Measurements from ENCODE around the gene MPPE1. TPM values are rescaled to one million over a fixed set of nuclear protein-coding genes. Genes with fewer than 3 reads are reported as not detected.
A peak's percentile ranks its signal among the peaks of the same experiment; 100 is the strongest.

Gene MPPE1
- total and polyA plus RNA-seq, 2 donors from 2014 or later = 48.1 to 71.8 TPM

DNA sequence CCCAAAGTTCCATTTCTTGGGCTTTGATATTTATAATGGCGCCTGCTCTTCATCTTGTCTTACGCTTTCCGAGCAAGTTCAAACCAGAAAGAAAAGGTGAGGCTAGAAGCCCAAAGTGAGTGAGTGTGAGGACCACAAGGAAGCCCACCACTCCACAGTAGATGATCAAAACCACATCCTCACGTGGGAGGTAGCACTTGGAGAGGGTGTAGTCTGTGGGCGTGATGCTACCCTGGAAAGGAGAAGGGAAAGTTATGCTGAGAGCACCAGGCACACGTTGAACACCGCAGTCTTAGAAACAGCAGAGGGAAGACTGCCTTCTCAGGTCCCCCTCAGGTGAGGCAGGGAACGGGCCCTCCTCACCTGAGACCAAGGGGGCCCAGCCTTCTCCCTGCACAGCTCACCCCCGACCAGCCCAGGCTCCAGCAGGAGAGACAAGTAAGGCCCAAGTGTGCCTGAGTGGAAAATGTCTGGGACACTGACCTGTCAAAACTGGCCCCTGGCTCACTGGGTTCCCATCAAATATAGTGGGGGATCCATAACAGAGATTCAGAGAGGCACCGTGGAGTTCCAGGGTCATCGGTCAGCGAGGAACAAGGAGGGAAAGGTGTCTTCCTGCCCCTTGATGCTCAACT is 23.6 kb downstream of the MPPE1 start:
- Histone ChIP-seq H3K27ac (ENCODE audit: low read depth in 2 of 2, low read length in 2 of 2) (no peak overlapping the region), H3K4me3 (ENCODE audit: low read length in 3 of 3) (peak overlapping the region in 1 of 3 donors; percentile 15), H3K27me3 (ENCODE audit: control insufficient read depth, insufficient read depth, low read length) (no peaks in the 10 kb centered on the region), H3K9me3 (ENCODE audit: control insufficient read depth in 2 of 3, insufficient read depth in 1 of 3, low read length in 3 of 3) (no peaks in the 10 kb centered on the region), H3K36me3 (ENCODE audit: control insufficient read depth in 2 of 3, insufficient read depth in 3 of 3, low read length in 3 of 3) (peaks cover 0 to 24% (median 15%) of the 10 kb centered on the region in 3 donors), H3K9ac (ENCODE audit: low read length in 3 of 3) (no peak overlapping the region), H3K4me1 (ENCODE audit: control insufficient read depth in 2 of 3, insufficient read depth in 2 of 3, low read depth in 1 of 3, low read length in 3 of 3) (peaks cover 0 to 5% (median 4%) of the 10 kb centered on the region in 3 donors)
- DNase-seq (no peak), FAIRE-seq (no peak)
- TF ChIP-seq, protein P1, sequence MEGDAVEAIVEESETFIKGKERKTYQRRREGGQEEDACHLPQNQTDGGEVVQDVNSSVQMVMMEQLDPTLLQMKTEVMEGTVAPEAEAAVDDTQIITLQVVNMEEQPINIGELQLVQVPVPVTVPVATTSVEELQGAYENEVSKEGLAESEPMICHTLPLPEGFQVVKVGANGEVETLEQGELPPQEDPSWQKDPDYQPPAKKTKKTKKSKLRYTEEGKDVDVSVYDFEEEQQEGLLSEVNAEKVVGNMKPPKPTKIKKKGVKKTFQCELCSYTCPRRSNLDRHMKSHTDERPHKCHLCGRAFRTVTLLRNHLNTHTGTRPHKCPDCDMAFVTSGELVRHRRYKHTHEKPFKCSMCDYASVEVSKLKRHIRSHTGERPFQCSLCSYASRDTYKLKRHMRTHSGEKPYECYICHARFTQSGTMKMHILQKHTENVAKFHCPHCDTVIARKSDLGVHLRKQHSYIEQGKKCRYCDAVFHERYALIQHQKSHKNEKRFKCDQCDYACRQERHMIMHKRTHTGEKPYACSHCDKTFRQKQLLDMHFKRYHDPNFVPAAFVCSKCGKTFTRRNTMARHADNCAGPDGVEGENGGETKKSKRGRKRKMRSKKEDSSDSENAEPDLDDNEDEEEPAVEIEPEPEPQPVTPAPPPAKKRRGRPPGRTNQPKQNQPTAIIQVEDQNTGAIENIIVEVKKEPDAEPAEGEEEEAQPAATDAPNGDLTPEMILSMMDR (IDR thresholded peaks at IDR 0.05; ENCODE audit: borderline replicate concordance, extremely low read depth, insufficient read depth) = no peak
- intact Hi-C loops (cut with DNase I) = no loop called here

DNA sequence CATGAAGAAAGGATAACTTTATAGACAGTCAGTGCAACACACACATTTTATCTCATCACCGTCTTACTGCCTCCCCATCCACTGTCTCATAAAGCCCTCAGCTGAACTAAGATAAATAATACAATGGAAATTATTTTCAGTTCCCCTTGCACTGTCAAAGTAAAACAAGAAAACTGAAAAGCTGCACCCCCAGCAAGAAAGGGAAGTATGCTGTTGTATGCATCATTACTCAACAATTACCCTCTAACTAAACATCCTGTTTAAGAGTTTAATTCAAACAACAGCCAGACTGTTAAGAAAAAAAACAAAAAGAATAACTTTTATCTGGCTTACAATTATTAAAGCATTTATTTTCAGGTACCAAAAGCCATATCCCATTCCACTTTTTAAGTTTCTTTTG is 25.0 kb downstream of the MPPE1 start:
- H3K4me3 ChIP-seq (ENCODE audit: low read length in 3 of 3) = no peak overlapping the region
- H3K4me1 ChIP-seq (ENCODE audit: control insufficient read depth in 2 of 3, insufficient read depth in 2 of 3, low read depth in 1 of 3, low read length in 3 of 3) = peaks cover 0 to 5% (median 4%) of the 10 kb centered on the region in 3 donors
- TF ChIP-seq, protein P1 (IDR thresholded peaks at IDR 0.05; ENCODE audit: borderline replicate concordance, extremely low read depth, insufficient read depth) = no peak
- no peak for DNase-seq
- H3K9ac ChIP-seq (ENCODE audit: low read length in 3 of 3) = no peak overlapping the region
- peaks cover 0 to 15% (median 14%) of the 10 kb centered on the region in 3 donors for H3K36me3 ChIP-seq (ENCODE audit: control insufficient read depth in 2 of 3, insufficient read depth in 3 of 3, low read length in 3 of 3)
- H3K27me3 ChIP-seq (ENCODE audit: control insufficient read depth, insufficient read depth, low read length) = no peaks in the 10 kb centered on the region
- no peak overlapping the region for H3K27ac ChIP-seq (ENCODE audit: low read depth in 2 of 2, low read length in 2 of 2)
- no peak for FAIRE-seq
- no peaks in the 10 kb centered on the region for H3K9me3 ChIP-seq (ENCODE audit: control insufficient read depth in 2 of 3, insufficient read depth in 1 of 3, low read length in 3 of 3)
- intact Hi-C loops (cut with DNase I) = no loop called here

DNA sequence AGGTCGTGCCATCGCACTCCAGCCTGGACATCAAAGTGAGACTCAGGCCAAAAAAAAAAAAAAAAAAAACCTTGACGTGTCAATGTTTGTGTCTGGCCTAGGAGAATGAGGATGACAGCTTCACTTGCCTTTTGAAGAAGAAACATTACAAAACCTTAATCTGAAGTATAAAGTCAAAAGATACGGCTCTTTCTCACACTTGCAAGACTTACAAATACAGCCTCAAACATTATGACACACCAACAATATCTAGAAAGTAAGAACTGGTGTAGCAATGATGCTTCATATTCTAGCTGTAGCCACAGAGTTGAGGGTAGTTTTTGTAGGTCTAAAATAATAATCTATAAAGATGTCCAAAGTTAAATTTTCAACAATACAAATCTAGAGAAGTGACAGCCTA is 25.5 kb downstream of the MPPE1 start:
- H3K9ac ChIP-seq (ENCODE audit: low read length in 3 of 3) = no peak overlapping the region
- DNase-seq = no peak
- peaks cover 0 to 5% (median 4%) of the 10 kb centered on the region in 3 donors for H3K4me1 ChIP-seq (ENCODE audit: control insufficient read depth in 2 of 3, insufficient read depth in 2 of 3, low read depth in 1 of 3, low read length in 3 of 3)
- no peak for FAIRE-seq
- H3K36me3 ChIP-seq (ENCODE audit: control insufficient read depth in 2 of 3, insufficient read depth in 3 of 3, low read length in 3 of 3) = peaks cover 0 to 15% (median 10%) of the 10 kb centered on the region in 3 donors
- intact Hi-C loops (cut with DNase I) = no loop called here
- no peaks in the 10 kb centered on the region for H3K9me3 ChIP-seq (ENCODE audit: control insufficient read depth in 2 of 3, insufficient read depth in 1 of 3, low read length in 3 of 3)
- TF ChIP-seq, protein P1 (IDR thresholded peaks at IDR 0.05; ENCODE audit: borderline replicate concordance, extremely low read depth, insufficient read depth) = no peak
- no peak overlapping the region for H3K27ac ChIP-seq (ENCODE audit: low read depth in 2 of 2, low read length in 2 of 2)
- H3K4me3 ChIP-seq (ENCODE audit: low read length in 3 of 3) = no peak overlapping the region
- no peaks in the 10 kb centered on the region for H3K27me3 ChIP-seq (ENCODE audit: control insufficient read depth, insufficient read depth, low read length)
